K562 (cell line): ENCODE results near the gene RCOR1. TPM values are rescaled to one million over a fixed set of nuclear protein-coding genes. Genes with fewer than 3 reads are reported as not detected.
A peak's percentile ranks its signal among the peaks of the same experiment; 100 is the strongest.
"Not testable (repeated sequence)": the region's sequence is repeated elsewhere in the genome, so short reads cannot be mapped to it uniquely, and the experiment has no call there.

Source experiments
- ATAC-seq: fragments of 200-7000 bp; cut with Tn5 transposase; 3 replicates; pipeline ENCODE4 v1.9.1; 2020; ENCODE audit warnings: moderate library complexity
- BruUV-seq: library from RNA; stranded (reverse); fragments of 400-500 nt; replicated peaks from 2 replicates; lab custom pipeline; 2021; lab: Mats Ljungman, UMichigan
- CTCF ChIA-PET: fragments of 300-600 bp; formaldehyde crosslinking; extraction: SDS; loops from one replicate; lab custom pipeline; 2021; ENCODE audit warnings: low intra/inter-chr PET ratio; lab: Yijun Ruan, JAX
- POLR2A ChIA-PET: fragments of 300-600, 350-650 bp; sonication (Branson Sonifier 250); formaldehyde crosslinking; extraction: SDS; loops from one replicate; lab custom pipeline; 2021; ENCODE audit warnings: antibody characterized with exemption, inconsistent platforms; lab: Yijun Ruan, JAX
- DNase-seq, 4 experiments: peaks; one replicate each; pipeline versions ENCODE4 v3.0.0 to v3.0.0-alpha.2; 2011 to 2018; ENCODE audit warnings: low spot score in 3 of 4, mixed read lengths in 3 of 4; ENCODE audit errors: extremely low read depth in 1 of 4
- FAIRE-seq: peaks from 2 replicates; lab custom pipeline; 2011; peaks lifted over from hg19 to GRCh38; lab: Jason Lieb, UNC
- H2AFZ ChIP-seq: 2 replicates; pipeline ENCODE4 v1.6.0; 2011; ENCODE audit warnings: low read depth, low read length, control low read depth, inconsistent platforms
- H3K27ac ChIP-seq: fragments of 200-600 bp; 3 replicates; pipeline ENCODE4 v1.8.0; 2011; ENCODE audit warnings: low read depth, mild to moderate bottlenecking, control low read depth, inconsistent platforms, low read length, moderate library complexity, mixed read lengths; ENCODE audit errors: extremely low read depth
- H3K27me3 ChIP-seq, 2 experiments: fragments of 300-600 bp in 1 of 2; 2 replicates in 1 of 2; 3 replicates in 1 of 2; pipeline versions ENCODE4 v1.6.0 to v1.8.0; 2011; ENCODE audit warnings: inconsistent platforms in 2 of 2, low read length in 2 of 2, mild to moderate bottlenecking in 1 of 2, mixed read lengths in 1 of 2, moderate library complexity in 1 of 2; ENCODE audit not compliant: control insufficient read depth in 2 of 2, insufficient read depth in 2 of 2
- H3K36me3 ChIP-seq: fragments of 300-600 bp; 3 replicates; pipeline ENCODE4 v1.8.0; 2011; ENCODE audit warnings: mild to moderate bottlenecking, low read length, inconsistent platforms; ENCODE audit not compliant: control insufficient read depth, insufficient read depth
- H3K4me1 ChIP-seq, 2 experiments: fragments of 200-600 bp in 1 of 2; replicated peaks in 1 of 2; 2 replicates in 1 of 2; 3 replicates in 1 of 2; pipeline versions ENCODE4 v1.5.1 to v1.8.0; 2011; ENCODE audit warnings: inconsistent platforms in 2 of 2, low read length in 2 of 2, mild to moderate bottlenecking in 1 of 2, mixed read lengths in 1 of 2, moderate library complexity in 1 of 2; ENCODE audit not compliant: control insufficient read depth in 2 of 2, insufficient read depth in 2 of 2
- H3K4me2 ChIP-seq: 2 replicates; pipeline ENCODE4 v1.6.1; 2011; ENCODE audit warnings: low read length, control low read depth, inconsistent platforms, mixed read lengths; ENCODE audit not compliant: insufficient read depth
- H3K4me3 ChIP-seq: fragments of 200-600 bp; sonication (generic), shearing (Covaris generic); 2 replicates; pipeline ENCODE4 v1.5.1; 2016; ENCODE audit warnings: control low read depth, inconsistent platforms
- H3K79me2 ChIP-seq: fragments of 200-600 bp; 3 replicates; pipeline ENCODE4 v1.8.0; 2011; ENCODE audit warnings: low read length, inconsistent platforms; ENCODE audit not compliant: control insufficient read depth, insufficient read depth
- H3K9ac ChIP-seq, 2 experiments: 2 replicates each; pipeline versions ENCODE4 v1.6.0 to v1.6.1; 2011; ENCODE audit warnings: low read depth in 2 of 2, low read length in 2 of 2, control low read depth in 1 of 2, inconsistent platforms in 1 of 2, mild to moderate bottlenecking in 1 of 2, mixed read lengths in 1 of 2; ENCODE audit not compliant: insufficient read depth in 1 of 2
- H3K9me1 ChIP-seq: one replicate; pipeline ENCODE4 v1.6.0; 2011; ENCODE audit warnings: inconsistent platforms, mild to moderate bottlenecking, low read length, moderate library complexity; ENCODE audit not compliant: control insufficient read depth, insufficient read depth
- H3K9me3 ChIP-seq: replicated peaks from 2 replicates; pipeline ENCODE4 v1.5.1; 2011; ENCODE audit warnings: low read depth, low read length, inconsistent platforms; ENCODE audit not compliant: control insufficient read depth, insufficient read depth
- H4K20me1 ChIP-seq: replicated peaks from 2 replicates; pipeline ENCODE4 v1.6.1; 2011; ENCODE audit warnings: low read length, inconsistent platforms, mixed read lengths; ENCODE audit not compliant: control insufficient read depth, insufficient read depth
- ATF3 ChIP-seq, 2 experiments: fragments of 450-650 bp in 1 of 2; sonication (generic) in 1 of 2; formaldehyde crosslinking in 1 of 2; IDR thresholded peaks in 1 of 2; conservative IDR thresholded peaks in 1 of 2; 2 replicates each; pipeline versions ENCODE4 v1.6.1 to v1.8.1; 2016 to 2023; ENCODE audit warnings: mild to moderate bottlenecking in 2 of 2, moderate library complexity in 2 of 2, inconsistent platforms in 1 of 2, missing genetic modification reagents in 1 of 2
- CEBPG ChIP-seq, 3 experiments: fragments of 200-800 bp in 1 of 3; sonication (Bioruptor generic) in 1 of 3; sonication (generic) in 1 of 3; formaldehyde crosslinking in 1 of 3; IDR thresholded peaks in 2 of 3; conservative IDR thresholded peaks in 1 of 3; 2 replicates each; pipeline versions ENCODE4 v1.6.1 to v1.8.0; 2016 to 2022; ENCODE audit warnings: missing compliant biosample characterization in 2 of 3, missing genetic modification characterization in 2 of 3, mild to moderate bottlenecking in 1 of 3, missing genetic modification reagents in 1 of 3
- WGBS: fragments of 100-300 bp; shearing (Covaris generic); methylation state at CpG from one replicate; pipeline ENCODE4 v1.1.6; 2016; ENCODE audit warnings: low coverage, mixed read lengths; ENCODE audit not compliant: insufficient coverage; ENCODE audit errors: missing lambda C conversion rate; 5-methylcytosine and 5-hydroxymethylcytosine counted together
- in situ Hi-C: fragments of 300-500 bp; cut with MboI; formaldehyde crosslinking; loops from 4 replicates; pipeline ENCODE4 v1.15.0; 2018; ENCODE audit warnings: inconsistent platforms, mixed read lengths
- intact Hi-C: fragments of 100-400 bp; cut with micrococcal nuclease; formaldehyde crosslinking; loops from 2 replicates; pipeline ENCODE4 v1.14.2; 2022
- polyA plus RNA-seq, 8 experiments: library from polyadenylated mRNA; depleted of rRNA in 4 of 8; stranded (reverse) in 5 of 8; unstranded in 3 of 8; fragments of >200 nt; fragmentation: Nextera tagmentation in 2 of 8; fragmentation: Illumina TruSeq in 1 of 8; extraction: Ambion mirVana in 2 of 8; extraction: Trizol in 1 of 8; gene quantifications; 2 replicates each; pipeline versions ENCODE4 v1.2.1 to v1.2.3, GENCODE V29; 2011 to 2014; ENCODE audit warnings: inconsistent platforms in 1 of 8, missing spikeins in 1 of 8
- total RNA-seq, 7 experiments: library from RNA; depleted of rRNA in 6 of 7; stranded (reverse); fragments of >200 nt in 6 of 7; fragmentation: Illumina TruSeq in 2 of 7; extraction: Trizol in 2 of 7; gene quantifications; 2 replicates each; pipeline versions ENCODE4 v1.2.1 to v1.2.3, GENCODE V29; 2011 to 2021; ENCODE audit warnings: low replicate concordance in 1 of 7

Gene RCOR1
- total and polyA plus RNA-seq, 9 of the 15 experiments (the other 6 are each of a cell fraction or from before 2014, with no cell fraction given), result 8.5 to 47.9 (median 20.9) TPM

- FAIRE-seq; H3K9ac ChIP-seq; in situ Hi-C loops; H3K4me2 ChIP-seq; H3K4me3 ChIP-seq; intact Hi-C loops; ATAC-seq; CTCF ChIA-PET; H3K27me3 ChIP-seq; BruUV-seq; H3K27ac ChIP-seq; H3K9me3 ChIP-seq; H3K9me1 ChIP-seq; DNase-seq; H3K4me1 ChIP-seq; H2AFZ ChIP-seq; TF ChIP-seq ATF3 (CRISPR knock-in tag; conservative IDR thresholded peaks at IDR 0.05): not testable (repeated sequence)
- POLR2A ChIA-PET, result interaction anchor here (0.8 to 2.1 kb wide), 3 partner anchors 9 to 12 kb away, joined by 3 to 8 read pairs (median 4); no protein-coding TSS in a partner anchor
- H3K36me3 ChIP-seq, result peaks cover 35% of the 10 kb centered on the region; the same call in 2 of the 3 replicates
- peaks cover 91% of the 10 kb centered on the region for H3K79me2 ChIP-seq
- H4K20me1 ChIP-seq, result peaks cover 11% of the 10 kb centered on the region; the same call in 1 of the 2 replicates
- peak; percentile 62 for TF ChIP-seq ATF3 (IDR thresholded peaks at IDR 0.05)
- peak; percentile 62; the same call in 1 of the 2 replicates for TF ChIP-seq CEBPG (CRISPR knock-in tag; IDR thresholded peaks at IDR 0.05)
- peak; percentile 47 to 65; a peak in 3 of 4 replicates for TF ChIP-seq CEBPG (tag; conservative IDR thresholded peaks at IDR 0.05 in 1 of 2, IDR thresholded peaks at IDR 0.05 in 1 of 2)
- 65% methylated on average over 6 of the region's 6 CpGs for WGBS
Measured at GRCh38 chr14:102619012-102619411, 26.6 kb downstream of the RCOR1 start.
